Stimulated activated CD4-positive, alpha-beta T cell treated with anti-CD3 and anti-CD28 coated beads, Interleukin-15, amount 100 ng/mL, for 24 hours (primary cell): ENCODE results near the gene CDH4.

ENCODE experiments used
- DNase-seq: peaks from one replicate; pipeline ENCODE4 v3.0.0-alpha.2; 2020

Gene CDH4

GRCh38 chr20:61780066-61780465 is 528.0 kb downstream of the CDH4 start:
- no peak for DNase-seq

GRCh38 chr20:61784801-61785566 is 532.9 kb downstream of the CDH4 start:
- no peak for DNase-seq

GRCh38 chr20:61785567-61785816 is 533.4 kb downstream of the CDH4 start:
- DNase-seq: no peak

- DNase-seq: no peak
These were observed 534.2 kb downstream of the CDH4 start for GRCh38 chr20:61786230-61786629.

- DNase-seq: no peak
These were observed 536.3 kb downstream of the CDH4 start for GRCh38 chr20:61788343-61788742.

- DNase-seq: no peak
These were observed 537.3 kb downstream of the CDH4 start for GRCh38 chr20:61789329-61789728.

- no peak for DNase-seq
These were observed 538.2 kb downstream of the CDH4 start for GRCh38 chr20:61790116-61790827.

- no peak for DNase-seq
These were observed 539.9 kb downstream of the CDH4 start for GRCh38 chr20:61791995-61792394.

- no peak for DNase-seq
These were observed 543.9 kb downstream of the CDH4 start for GRCh38 chr20:61795669-61796630.

GRCh38 chr20:61796738-61797137 is 544.7 kb downstream of the CDH4 start:
- DNase-seq: no peak

GRCh38 chr20:61797200-61797599 is 545.1 kb downstream of the CDH4 start:
- no peak for DNase-seq

GRCh38 chr20:61797971-61798411 is 545.9 kb downstream of the CDH4 start:
- no peak for DNase-seq

- no peak for DNase-seq
These were observed 546.6 kb downstream of the CDH4 start for GRCh38 chr20:61798632-61799031.

GRCh38 chr20:61799394-61799923 is 547.4 kb downstream of the CDH4 start:
- no peak for DNase-seq

GRCh38 chr20:61799928-61800327 is 547.9 kb downstream of the CDH4 start:
- DNase-seq: no peak

GRCh38 chr20:61800359-61801064 is 548.5 kb downstream of the CDH4 start:
- DNase-seq: no peak

- no peak for DNase-seq
These were observed 549.0 kb downstream of the CDH4 start for GRCh38 chr20:61801065-61801360.

GRCh38 chr20:61801428-61801827 is 549.4 kb downstream of the CDH4 start:
- DNase-seq: no peak

GRCh38 chr20:61801857-61802442 is 549.9 kb downstream of the CDH4 start:
- no peak for DNase-seq

- DNase-seq: no peak
These were observed 550.8 kb downstream of the CDH4 start for GRCh38 chr20:61802721-61803311.

- no peak for DNase-seq
These were observed 551.4 kb downstream of the CDH4 start for GRCh38 chr20:61803416-61803914.
